T-helper 1 cell treated with Interleukin-12 subunit alpha and Interleukin-12 subunit beta and Interleukin-4 antibody, amounts not matched to agents 30 ng/mL and 1 ng/mL, for 36 hours (primary cell): ENCODE results near the gene PIGZ. TPM values are rescaled to one million over a fixed set of nuclear protein-coding genes. Genes with fewer than 3 reads are reported as not detected.

Source experiments
- intact Hi-C: fragments of 100-400 bp; cut with micrococcal nuclease; formaldehyde crosslinking; loops from one replicate; pipeline ENCODE4 v1.15.1; 2024
- total RNA-seq: library from RNA; stranded (reverse); gene quantifications from 2 replicates; pipeline ENCODE4 v1.2.3, GENCODE V29; 2022

The PIGZ gene
- total RNA-seq, 1 donor from 2014 or later, result 1.4 TPM

- intact Hi-C loops, result loop anchor here (1.0 kb wide), 3 partner anchors 60 to 185 kb away; partner anchors contain the start of genes NCBP2 and SENP5
These were observed 33.5 kb upstream of the PIGZ start for GRCh38 chr3:197001972-197002700.

GRCh38 chr3:197001106-197001971 is 32.7 kb upstream of the PIGZ start:
- intact Hi-C loops, result no loop called here

- intact Hi-C loops, result no loop called here
These were observed 31.6 kb upstream of the PIGZ start for GRCh38 chr3:197000211-197000610.

GRCh38 chr3:196998966-196999760 is 30.5 kb upstream of the PIGZ start:
- intact Hi-C loops, result no loop called here

GRCh38 chr3:196997311-196997710 is 28.7 kb upstream of the PIGZ start:
- intact Hi-C loops, result no loop called here

GRCh38 chr3:196996454-196997265 is 28.0 kb upstream of the PIGZ start:
- intact Hi-C loops, result no loop called here

GRCh38 chr3:196995646-196996355 is 27.2 kb upstream of the PIGZ start:
- intact Hi-C loops, result no loop called here

- intact Hi-C loops, result no loop called here
These were observed 26.4 kb upstream of the PIGZ start for GRCh38 chr3:196995027-196995426.

GRCh38 chr3:196994056-196994455 is 25.4 kb upstream of the PIGZ start:
- intact Hi-C loops, result no loop called here

GRCh38 chr3:196992461-196993065 is 23.9 kb upstream of the PIGZ start:
- intact Hi-C loops, result no loop called here

- intact Hi-C loops, result no loop called here
These were observed 23.2 kb upstream of the PIGZ start for GRCh38 chr3:196991581-196992460.

- intact Hi-C loops, result no loop called here
These were observed 22.0 kb upstream of the PIGZ start for GRCh38 chr3:196990601-196991007.

- intact Hi-C loops, result no loop called here
These were observed 21.2 kb upstream of the PIGZ start for GRCh38 chr3:196989721-196990262.

GRCh38 chr3:196988241-196989029 is 19.8 kb upstream of the PIGZ start:
- intact Hi-C loops, result no loop called here

- intact Hi-C loops, result no loop called here
These were observed 18.4 kb upstream of the PIGZ start for GRCh38 chr3:196987022-196987421.

GRCh38 chr3:196985954-196986885 is 17.6 kb upstream of the PIGZ start:
- intact Hi-C loops, result no loop called here

- intact Hi-C loops, result no loop called here
These were observed 16.7 kb upstream of the PIGZ start for GRCh38 chr3:196985298-196985697.
